HEK293 (cell line): ENCODE data around the gene ERP44.

Experiments used
- CTCF ChIA-PET: fragments of 350-600 bp; formaldehyde crosslinking; extraction: SDS; loops from one replicate; lab custom pipeline; 2021; ENCODE audit warnings: antibody characterized with exemption; lab: Yijun Ruan, JAX
- POLR2A ChIA-PET: fragments of 300-600 bp; formaldehyde crosslinking; extraction: SDS; loops from one replicate; lab custom pipeline; 2020; ENCODE audit warnings: antibody characterized with exemption, inconsistent platforms; lab: Yijun Ruan, JAX
- H3K27ac ChIP-seq: fragments of 200-500 bp; sonication (Bioruptor generic); 2 replicates; pipeline ENCODE4 v1.5.1; 2014; ENCODE audit warnings: low read depth, low read length, control low read depth, inconsistent platforms; ENCODE audit errors: extremely low read depth
- H3K36me3 ChIP-seq, 2 experiments: fragments of 200-500 bp in 1 of 2; sonication (Bioruptor generic) in 1 of 2; 1 replicate in 1 of 2; 2 replicates in 1 of 2; pipeline ENCODE4 v1.5.1; 2014 to 2017; ENCODE audit warnings: inconsistent platforms in 2 of 2, low read length in 2 of 2; ENCODE audit not compliant: control insufficient read depth in 2 of 2, insufficient read depth in 1 of 2
- H3K4me1 ChIP-seq: fragments of 200-500 bp; sonication (Bioruptor generic); 2 replicates; pipeline ENCODE4 v1.5.1; 2014; ENCODE audit warnings: mild to moderate bottlenecking, low read length, inconsistent platforms; ENCODE audit not compliant: control insufficient read depth, insufficient read depth
- H3K4me3 ChIP-seq: 2 replicates; pipeline ENCODE4 v1.5.1; 2011; ENCODE audit warnings: low read depth, mild to moderate bottlenecking, control low read depth, low read length, moderate library complexity
- H3K9me3 ChIP-seq: fragments of 200-500 bp; sonication (Bioruptor generic); 2 replicates; pipeline ENCODE4 v1.5.1; 2014; ENCODE audit warnings: low read depth, low read length, inconsistent platforms; ENCODE audit not compliant: control insufficient read depth, insufficient read depth
- GLI2 ChIP-seq: fragments of 450-650 bp; formaldehyde crosslinking; IDR thresholded peaks from 2 replicates; pipeline ENCODE4; 2017; ENCODE audit warnings: missing biosample characterization, missing genetic modification characterization, low read depth, borderline replicate concordance
- OSR2 ChIP-seq: fragments of 450-650 bp; formaldehyde crosslinking; IDR thresholded peaks from 2 replicates; pipeline ENCODE4 v1.5.1; 2016; ENCODE audit warnings: missing biosample characterization, missing genetic modification characterization
- PRDM1 ChIP-seq: fragments of 450-650 bp; formaldehyde crosslinking; IDR thresholded peaks from 2 replicates; pipeline ENCODE4; 2016; ENCODE audit warnings: missing biosample characterization, missing genetic modification characterization
- SP3 ChIP-seq: fragments of 450-650 bp; formaldehyde crosslinking; IDR thresholded peaks from 2 replicates; pipeline ENCODE4 v1.5.1; 2016; ENCODE audit warnings: missing biosample characterization, missing genetic modification characterization
- ZBTB17 ChIP-seq: fragments of 450-650 bp; formaldehyde crosslinking; IDR thresholded peaks from 2 replicates; pipeline ENCODE4 v1.5.1; 2016; ENCODE audit warnings: missing biosample characterization, missing genetic modification characterization
- ZBTB8A ChIP-seq: fragments of 450-650 bp; formaldehyde crosslinking; IDR thresholded peaks from 2 replicates; pipeline ENCODE4 v1.5.1; 2016; ENCODE audit warnings: missing biosample characterization, missing genetic modification characterization
- ZIC2 ChIP-seq: fragments of 450-650 bp; formaldehyde crosslinking; IDR thresholded peaks from 2 replicates; pipeline ENCODE4 v1.5.1; 2016; ENCODE audit warnings: missing biosample characterization, missing genetic modification characterization
- ZNF10 ChIP-seq: fragments of 450-650 bp; formaldehyde crosslinking; IDR thresholded peaks from 2 replicates; pipeline ENCODE4 v1.5.1; 2017; ENCODE audit warnings: missing biosample characterization, missing genetic modification characterization
- ZNF138 ChIP-seq: fragments of 450-650 bp; formaldehyde crosslinking; IDR thresholded peaks from 2 replicates; pipeline ENCODE4 v1.5.1; 2016; ENCODE audit warnings: missing biosample characterization, missing genetic modification characterization, borderline replicate concordance
- ZNF248 ChIP-seq: fragments of 450-650 bp; formaldehyde crosslinking; IDR thresholded peaks from 2 replicates; pipeline ENCODE4 v1.5.1; 2017; ENCODE audit warnings: missing biosample characterization, missing genetic modification characterization
- ZNF335 ChIP-seq: fragments of 450-650 bp; formaldehyde crosslinking; conservative IDR thresholded peaks from 2 replicates; pipeline ENCODE4 v1.5.1; 2016; ENCODE audit warnings: missing biosample characterization, missing genetic modification characterization
- ZNF473 ChIP-seq: fragments of 450-650 bp; formaldehyde crosslinking; IDR thresholded peaks from 2 replicates; pipeline ENCODE4 v1.5.1; 2017; ENCODE audit warnings: missing biosample characterization, missing genetic modification characterization
- ZNF629 ChIP-seq: fragments of 450-650 bp; formaldehyde crosslinking; IDR thresholded peaks from 2 replicates; pipeline ENCODE4 v1.5.1; 2017; ENCODE audit warnings: missing biosample characterization, missing genetic modification characterization
- ZXDB ChIP-seq: fragments of 450-650 bp; formaldehyde crosslinking; IDR thresholded peaks from 2 replicates; pipeline ENCODE4 v1.5.1; 2016; ENCODE audit warnings: missing biosample characterization, missing genetic modification characterization
- TF ChIP-seq, protein P1 (sequence below): fragments of 450-650 bp; formaldehyde crosslinking; IDR thresholded peaks from 2 replicates; pipeline ENCODE4 v1.5.1; 2017; ENCODE audit warnings: missing biosample characterization, mild to moderate bottlenecking, missing genetic modification characterization, moderate library complexity
- TF ChIP-seq, protein P2 (sequence below): fragments of 450-650 bp; formaldehyde crosslinking; IDR thresholded peaks from 2 replicates; pipeline ENCODE4 v1.5.1; 2016; ENCODE audit warnings: missing biosample characterization, missing genetic modification characterization
- TF ChIP-seq, protein P3 (sequence below): fragments of 450-650 bp; formaldehyde crosslinking; IDR thresholded peaks from 2 replicates; pipeline ENCODE4 v1.5.1; 2016; ENCODE audit warnings: missing biosample characterization, missing genetic modification characterization
- TF ChIP-seq, protein P4 (sequence below): fragments of 450-650 bp; formaldehyde crosslinking; optimal IDR thresholded peaks from 2 replicates; pipeline ENCODE3; 2016; ENCODE audit warnings: missing biosample characterization, mild to moderate bottlenecking, missing genetic modification characterization

The ERP44 gene

DNA sequence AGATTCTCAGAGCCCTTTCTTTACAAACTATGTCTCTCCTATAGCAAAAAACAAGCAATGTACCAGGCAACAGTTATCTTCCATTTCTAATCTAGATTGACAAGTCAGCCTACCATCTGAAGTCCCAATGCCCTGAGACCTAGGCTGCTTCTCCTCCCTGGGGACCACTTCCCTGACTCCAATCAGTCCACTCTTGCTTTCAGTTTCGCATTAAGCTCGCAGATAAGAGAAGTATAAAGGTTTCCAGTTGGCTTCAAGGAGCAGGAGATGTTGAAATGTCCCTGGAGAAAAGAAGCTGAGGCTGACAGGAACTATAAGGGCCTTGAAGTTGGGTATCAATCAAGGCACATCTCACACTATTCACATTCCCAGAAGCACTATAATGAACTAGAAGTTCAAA, 32.3 kb downstream of the ERP44 start:
- no peaks in the 10 kb centered on the region for H3K36me3 ChIP-seq
- POLR2A ChIA-PET: no interaction called here
- no peak overlapping the region for H3K4me3 ChIP-seq
- no peak overlapping the region for H3K27ac ChIP-seq
- no peaks in the 10 kb centered on the region for H3K9me3 ChIP-seq
- no peak for TF ChIP-seq ZNF473 (tag by site-specific recombination)
- TF ChIP-seq ZNF138 (tag by site-specific recombination): no peak
- TF ChIP-seq, protein P1, sequence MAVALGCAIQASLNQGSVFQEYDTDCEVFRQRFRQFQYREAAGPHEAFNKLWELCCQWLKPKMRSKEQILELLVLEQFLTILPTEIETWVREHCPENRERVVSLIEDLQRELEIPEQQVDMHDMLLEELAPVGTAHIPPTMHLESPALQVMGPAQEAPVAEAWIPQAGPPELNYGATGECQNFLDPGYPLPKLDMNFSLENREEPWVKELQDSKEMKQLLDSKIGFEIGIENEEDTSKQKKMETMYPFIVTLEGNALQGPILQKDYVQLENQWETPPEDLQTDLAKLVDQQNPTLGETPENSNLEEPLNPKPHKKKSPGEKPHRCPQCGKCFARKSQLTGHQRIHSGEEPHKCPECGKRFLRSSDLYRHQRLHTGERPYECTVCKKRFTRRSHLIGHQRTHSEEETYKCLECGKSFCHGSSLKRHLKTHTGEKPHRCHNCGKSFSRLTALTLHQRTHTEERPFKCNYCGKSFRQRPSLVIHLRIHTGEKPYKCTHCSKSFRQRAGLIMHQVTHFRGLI (tag by site-specific recombination): no peak
- TF ChIP-seq, protein P2, sequence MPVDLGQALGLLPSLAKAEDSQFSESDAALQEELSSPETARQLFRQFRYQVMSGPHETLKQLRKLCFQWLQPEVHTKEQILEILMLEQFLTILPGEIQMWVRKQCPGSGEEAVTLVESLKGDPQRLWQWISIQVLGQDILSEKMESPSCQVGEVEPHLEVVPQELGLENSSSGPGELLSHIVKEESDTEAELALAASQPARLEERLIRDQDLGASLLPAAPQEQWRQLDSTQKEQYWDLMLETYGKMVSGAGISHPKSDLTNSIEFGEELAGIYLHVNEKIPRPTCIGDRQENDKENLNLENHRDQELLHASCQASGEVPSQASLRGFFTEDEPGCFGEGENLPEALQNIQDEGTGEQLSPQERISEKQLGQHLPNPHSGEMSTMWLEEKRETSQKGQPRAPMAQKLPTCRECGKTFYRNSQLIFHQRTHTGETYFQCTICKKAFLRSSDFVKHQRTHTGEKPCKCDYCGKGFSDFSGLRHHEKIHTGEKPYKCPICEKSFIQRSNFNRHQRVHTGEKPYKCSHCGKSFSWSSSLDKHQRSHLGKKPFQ: no peak
- peak; percentile 48 for TF ChIP-seq OSR2 (tag by site-specific recombination)
- no peak for TF ChIP-seq ZNF248
- TF ChIP-seq ZIC2 (tag by site-specific recombination): no peak
- TF ChIP-seq PRDM1 (tag by site-specific recombination): no peak
- TF ChIP-seq ZBTB8A (tag by site-specific recombination): no peak
- TF ChIP-seq SP3 (tag by site-specific recombination): no peak
- TF ChIP-seq, protein P3, sequence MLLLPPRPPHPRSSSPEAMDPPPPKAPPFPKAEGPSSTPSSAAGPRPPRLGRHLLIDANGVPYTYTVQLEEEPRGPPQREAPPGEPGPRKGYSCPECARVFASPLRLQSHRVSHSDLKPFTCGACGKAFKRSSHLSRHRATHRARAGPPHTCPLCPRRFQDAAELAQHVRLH: no peak
- TF ChIP-seq GLI2 (tag by site-specific recombination): no peak
- no peak for TF ChIP-seq ZNF335 (tag by site-specific recombination)
- no peak for TF ChIP-seq ZXDB
- 0 out of 2 replicates have a peak, but pooled peaks have one; percentile 37 for TF ChIP-seq ZBTB17 (tag by site-specific recombination)
- TF ChIP-seq, protein P4, sequence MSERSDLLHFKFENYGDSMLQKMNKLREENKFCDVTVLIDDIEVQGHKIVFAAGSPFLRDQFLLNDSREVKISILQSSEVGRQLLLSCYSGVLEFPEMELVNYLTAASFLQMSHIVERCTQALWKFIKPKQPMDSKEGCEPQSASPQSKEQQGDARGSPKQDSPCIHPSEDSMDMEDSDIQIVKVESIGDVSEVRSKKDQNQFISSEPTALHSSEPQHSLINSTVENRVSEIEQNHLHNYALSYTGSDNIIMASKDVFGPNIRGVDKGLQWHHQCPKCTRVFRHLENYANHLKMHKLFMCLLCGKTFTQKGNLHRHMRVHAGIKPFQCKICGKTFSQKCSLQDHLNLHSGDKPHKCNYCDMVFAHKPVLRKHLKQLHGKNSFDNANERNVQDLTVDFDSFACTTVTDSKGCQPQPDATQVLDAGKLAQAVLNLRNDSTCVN (tag by site-specific recombination): no peak
- CTCF ChIA-PET: interaction anchor here (0.9 kb wide), 1 partner anchor 257 kb away, joined by 6 read pairs; no protein-coding TSS in a partner anchor
- peaks cover 6% of the 10 kb centered on the region for H3K4me1 ChIP-seq

DNA sequence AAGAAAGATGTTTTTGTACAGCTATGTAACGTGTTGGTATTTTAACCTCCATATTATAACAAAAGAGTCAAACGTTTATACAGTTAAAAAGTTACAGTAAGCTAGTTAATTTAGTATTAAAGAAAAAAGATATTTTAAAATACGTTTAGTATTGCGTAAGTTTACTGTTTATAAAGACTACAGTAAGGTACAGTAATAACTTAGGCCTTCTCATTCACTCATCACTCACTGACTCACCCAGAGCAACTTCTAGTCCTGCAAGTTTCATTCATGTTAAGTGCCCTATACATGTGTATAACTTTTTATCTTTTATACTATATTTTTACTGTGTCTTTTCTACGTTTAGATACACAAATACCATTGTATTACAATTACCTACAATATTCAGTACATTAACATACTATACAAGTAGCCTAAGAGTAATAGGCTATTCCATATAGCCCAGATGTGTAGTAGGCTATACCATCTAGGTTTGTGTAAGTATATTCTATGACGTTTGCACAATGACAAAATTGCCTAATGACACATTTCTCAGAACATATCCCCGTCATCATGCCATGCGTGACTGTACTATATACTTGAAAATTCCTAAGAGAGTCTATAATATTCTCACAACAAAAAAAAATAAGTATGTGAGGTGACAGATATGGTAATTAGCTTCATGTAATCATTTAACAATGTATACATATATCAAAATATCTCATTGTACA, 33.8 kb downstream of the ERP44 start:
- ChIA-PET POLR2A (no interaction called here), CTCF (interaction anchor here (0.9 to 1.2 kb wide), 2 partner anchors 10 to 40 kb away, joined by 5 read pairs; no protein-coding TSS in a partner anchor)
- H3K4me1 ChIP-seq: peaks cover 6% of the 10 kb centered on the region
- H3K4me3 ChIP-seq: no peak overlapping the region
- H3K9me3 ChIP-seq: no peaks in the 10 kb centered on the region
- no peak overlapping the region for H3K27ac ChIP-seq
- TF ChIP-seq ZNF10 (tag by site-specific recombination): no peak
- TF ChIP-seq ZNF629 (tag by site-specific recombination): peak; percentile 36
- H3K36me3 ChIP-seq: no peaks in the 10 kb centered on the region
